GM18507 (cell line): ENCODE results near the gene FAM237B.

Source experiments
- DNase-seq: peaks from one replicate; pipeline ENCODE4 v3.0.0; 2011; ENCODE audit warnings: low read depth; ENCODE audit not compliant: insufficient read length; ENCODE audit errors: extremely low spot score
- FAIRE-seq: peaks from 2 replicates; lab custom pipeline; 2011; peaks lifted over from hg19 to GRCh38; lab: Jason Lieb, UNC

The FAM237B gene

DNA sequence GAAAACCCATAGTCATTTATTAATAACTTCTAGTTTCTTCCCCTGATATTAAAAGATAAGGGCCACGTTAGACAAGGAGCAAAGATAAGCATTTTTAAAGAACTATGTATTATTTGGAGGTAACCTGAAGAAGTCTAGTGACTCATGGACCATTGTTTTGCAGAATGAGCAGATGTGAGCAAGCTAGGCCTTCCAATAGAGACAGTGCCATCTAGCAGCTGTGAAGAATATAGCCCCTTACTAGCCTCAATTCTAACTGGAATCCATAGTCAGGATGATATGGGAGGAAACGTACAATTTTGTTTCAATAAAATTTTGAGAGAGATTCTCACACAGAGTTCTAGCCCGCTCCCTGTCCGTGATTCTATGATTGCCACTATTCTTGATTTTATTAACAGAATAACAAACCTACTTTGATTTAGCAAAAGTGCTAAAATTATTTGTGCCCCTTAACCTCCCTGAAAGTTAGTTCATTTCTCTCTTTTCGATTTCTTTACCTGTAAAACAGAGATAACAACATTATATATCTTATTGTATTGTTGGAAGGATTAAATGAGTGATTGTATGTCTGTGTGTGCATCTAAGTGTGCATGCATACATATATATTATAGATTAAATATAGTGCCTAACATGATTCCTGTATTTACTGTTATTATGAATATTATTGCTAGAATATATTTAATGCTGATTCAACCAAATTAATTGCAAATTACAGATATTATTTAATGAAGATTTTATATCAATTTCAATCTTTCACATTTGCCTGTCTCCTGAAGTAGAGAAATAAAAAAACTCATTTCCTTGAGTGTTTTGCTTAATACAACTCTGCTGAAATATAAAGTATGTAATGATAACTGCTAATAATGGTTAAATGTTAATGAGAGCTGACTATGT lies 22.7 kb downstream of the FAM237B start:
- FAIRE-seq, result peak; percentile 80
- DNase-seq, result no peak

- DNase-seq (no peak), FAIRE-seq (no peak)
These were observed 30.6 kb downstream of the FAM237B start for GRCh38 chr7:90290244-90291113.

DNA sequence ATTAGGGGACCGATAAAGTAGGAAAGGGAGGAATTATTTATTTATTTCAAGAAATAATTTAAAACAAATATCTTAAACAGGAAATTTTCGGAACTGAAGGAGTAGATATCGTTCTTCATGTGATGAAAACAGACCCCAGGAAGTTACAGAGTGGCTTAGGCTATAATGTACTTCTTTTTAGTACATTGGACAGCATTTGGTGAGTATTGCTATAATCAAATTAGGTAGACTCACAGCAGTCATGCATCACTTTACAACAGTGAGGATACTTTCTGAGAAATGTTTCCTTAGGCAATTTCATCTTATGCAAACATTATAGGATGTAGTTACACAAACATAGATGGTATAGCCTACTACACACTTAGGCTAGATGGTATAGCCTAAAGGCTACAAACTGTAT lies 33.0 kb downstream of the FAM237B start:
- FAIRE-seq (no peak), DNase-seq (no peak)

DNA sequence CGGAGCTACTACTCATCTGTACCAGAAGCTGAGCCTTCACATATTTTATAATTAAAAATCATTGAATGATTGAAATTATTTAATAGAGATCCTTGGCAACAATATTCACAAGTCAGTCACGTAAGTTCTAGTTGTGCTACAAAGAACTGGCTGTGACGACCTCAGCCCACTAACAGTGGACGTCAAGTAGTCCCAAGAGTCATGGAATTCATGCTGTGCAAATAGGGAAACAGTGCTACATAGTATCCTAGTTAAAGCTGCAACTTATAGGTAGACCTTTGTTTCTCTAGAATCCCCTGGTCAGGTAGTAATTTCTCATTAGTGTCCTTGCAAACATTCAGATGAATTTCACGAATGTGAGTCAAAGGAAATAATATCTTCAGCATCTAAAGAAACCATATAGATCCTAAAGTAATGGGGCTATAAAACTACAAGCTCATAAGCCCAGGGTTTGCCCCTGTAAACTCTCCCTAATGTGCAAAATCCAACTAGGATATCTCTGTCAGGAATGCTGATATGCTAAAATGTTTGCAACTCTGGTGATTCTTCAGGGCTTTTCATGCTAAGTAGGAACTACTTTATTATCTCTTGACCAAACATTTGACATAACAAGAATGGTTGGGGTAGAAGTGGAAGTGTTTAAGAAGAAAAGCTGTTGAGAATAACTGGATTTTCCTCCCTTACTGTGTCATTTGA lies 44.9 kb downstream of the FAM237B start:
- FAIRE-seq, result no peak

DNA sequence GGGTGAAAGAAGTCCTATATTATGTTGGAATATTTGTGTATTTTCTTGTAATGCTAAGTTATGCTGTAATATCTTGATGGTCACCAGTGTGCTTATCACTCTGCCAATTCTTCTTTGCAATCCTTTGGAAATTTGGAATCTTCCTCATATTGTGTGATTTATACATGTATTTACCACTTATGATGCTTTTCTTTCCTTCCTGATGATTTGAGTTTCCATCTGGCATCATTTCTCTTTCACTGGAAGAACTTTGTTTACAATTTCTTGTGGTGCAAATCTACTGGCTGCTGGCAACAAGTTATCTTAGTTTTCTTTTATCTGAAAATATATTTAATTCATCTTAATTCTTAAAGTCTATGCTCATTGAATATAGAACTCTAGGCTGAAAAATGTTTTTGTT lies 46.9 kb downstream of the FAM237B start:
- DNase-seq, result no peak
- no peak for FAIRE-seq

More for the DNA sequence above, 44.9 kb downstream of the FAM237B start:
- DNase-seq, result no peak

DNA sequence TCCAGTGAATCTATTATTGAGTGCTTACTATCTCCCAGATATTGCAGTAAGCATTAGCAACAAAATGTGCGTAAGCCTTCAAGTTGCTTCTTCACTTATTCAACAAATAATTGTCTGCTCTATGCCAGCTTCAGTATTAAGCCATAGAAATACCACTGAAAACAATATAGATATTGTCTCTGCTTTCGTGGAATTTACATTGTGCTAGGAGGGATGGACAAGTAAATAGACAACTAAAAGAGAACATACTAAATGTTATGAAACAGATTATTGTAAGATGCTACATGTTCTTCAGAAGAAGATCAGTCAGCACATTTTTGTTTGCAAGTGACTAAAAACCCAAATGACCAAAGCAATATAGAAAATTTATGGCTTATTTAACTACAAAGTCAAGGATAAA lies 48.9 kb downstream of the FAM237B start:
- no peak for DNase-seq
- no peak for FAIRE-seq

DNA sequence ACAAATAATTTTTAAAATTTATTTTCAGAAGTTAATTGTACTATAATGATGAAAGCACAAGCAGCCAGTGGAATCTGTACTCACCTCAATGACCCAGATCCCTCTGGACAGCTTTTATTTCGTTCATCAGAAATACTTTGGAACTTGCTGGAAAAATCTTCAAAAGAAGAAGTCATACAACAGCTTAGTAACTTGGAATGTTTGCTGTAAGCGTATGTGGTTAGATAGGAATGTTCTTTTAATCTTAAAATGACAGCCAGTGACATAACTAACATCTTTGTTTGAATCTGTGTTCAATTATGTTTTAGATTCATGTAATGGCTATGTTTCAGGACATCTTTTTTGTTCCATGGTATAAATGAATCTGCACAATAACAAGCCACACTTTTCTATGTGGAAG lies 49.4 kb downstream of the FAM237B start:
- DNase-seq (no peak), FAIRE-seq (no peak)

GRCh38 chr7:90270431-90271178 lies 50.5 kb downstream of the FAM237B start:
- no peak for FAIRE-seq
- DNase-seq, result no peak

GRCh38 chr7:90269163-90269562 lies 51.9 kb downstream of the FAM237B start:
- FAIRE-seq, result no peak

GRCh38 chr7:90267263-90267858 lies 53.7 kb downstream of the FAM237B start:
- DNase-seq (no peak), FAIRE-seq (no peak)

More at GRCh38 chr7:90269163-90269562, 51.9 kb downstream of the FAM237B start:
- DNase-seq, result no peak

- FAIRE-seq, result no peak
- no peak for DNase-seq
These were observed 54.3 kb downstream of the FAM237B start for GRCh38 chr7:90266808-90267207.
